Measurements from ENCODE around the gene NR2C1. TPM values are rescaled to one million over a fixed set of nuclear protein-coding genes. Genes with fewer than 3 reads are reported as not detected.

NR2C1 gene
- total RNA-seq, 1 donor from 2014 or later, result 40.1 TPM

GRCh38 chr12:95070378-95070777, 3.0 kb downstream of the NR2C1 start:
- no peak for DNase-seq
- Histone ChIP-seq H3K36me3 (peaks cover 18% of the 10 kb centered on the region), H3K4me3 (no peak overlapping the region), H3K27ac (replicated peaks) (no peak overlapping the region), H3K9me3 (replicated peaks) (no peaks in the 10 kb centered on the region), H3K27me3 (ENCODE audit: low read depth) (no peaks in the 10 kb centered on the region), H3K4me1 (peaks cover 43% of the 10 kb centered on the region)
- TF ChIP-seq CTCF (IDR thresholded peaks at IDR 0.05; ENCODE audit: borderline replicate concordance), result no peak
- intact Hi-C loops (cut with micrococcal nuclease), result no loop called here

GRCh38 chr12:95066091-95066855, 7.1 kb downstream of the NR2C1 start:
- no peak for TF ChIP-seq CTCF (IDR thresholded peaks at IDR 0.05; ENCODE audit: borderline replicate concordance)

GRCh38 chr12:95060951-95061350, 12.5 kb downstream of the NR2C1 start:
- intact Hi-C loops (cut with micrococcal nuclease), result no loop called here
- no peaks in the 10 kb centered on the region for H3K27me3 ChIP-seq (ENCODE audit: low read depth)
- no peak for DNase-seq
- H3K4me3 ChIP-seq, result no peak overlapping the region
- TF ChIP-seq CTCF (IDR thresholded peaks at IDR 0.05; ENCODE audit: borderline replicate concordance), result no peak
- no peaks in the 10 kb centered on the region for H3K4me1 ChIP-seq
- peak overlapping the region; percentile 53 for H3K27ac ChIP-seq (replicated peaks)
- H3K9me3 ChIP-seq (replicated peaks), result no peaks in the 10 kb centered on the region
- peaks cover 88% of the 10 kb centered on the region for H3K36me3 ChIP-seq

More at GRCh38 chr12:95066091-95066855, 7.1 kb downstream of the NR2C1 start:
- Histone ChIP-seq H3K4me1 (peaks cover 16% of the 10 kb centered on the region), H3K27ac (replicated peaks) (no peak overlapping the region), H3K36me3 (peaks cover 47% of the 10 kb centered on the region), H3K4me3 (no peak overlapping the region), H3K27me3 (ENCODE audit: low read depth) (no peaks in the 10 kb centered on the region), H3K9me3 (replicated peaks) (no peaks in the 10 kb centered on the region)
- intact Hi-C loops (cut with micrococcal nuclease), result no loop called here
- no peak for DNase-seq

- no peak for DNase-seq
- intact Hi-C loops (cut with micrococcal nuclease), result no loop called here
- Histone ChIP-seq H3K4me3 (no peak overlapping the region), H3K27ac (replicated peaks) (peak overlapping the region; percentile 53), H3K9me3 (replicated peaks) (no peaks in the 10 kb centered on the region), H3K36me3 (peaks cover 87% of the 10 kb centered on the region), H3K4me1 (no peaks in the 10 kb centered on the region), H3K27me3 (ENCODE audit: low read depth) (no peaks in the 10 kb centered on the region)
- no peak for TF ChIP-seq CTCF (IDR thresholded peaks at IDR 0.05; ENCODE audit: borderline replicate concordance)
Measured at GRCh38 chr12:95059984-95060383, 13.4 kb downstream of the NR2C1 start.

- Histone ChIP-seq H3K4me1 (peaks cover 3% of the 10 kb centered on the region), H3K27me3 (ENCODE audit: low read depth) (no peaks in the 10 kb centered on the region), H3K9me3 (replicated peaks) (no peaks in the 10 kb centered on the region), H3K4me3 (no peak overlapping the region), H3K36me3 (peaks cover 91% of the 10 kb centered on the region), H3K27ac (replicated peaks) (no peak overlapping the region)
- TF ChIP-seq CTCF (IDR thresholded peaks at IDR 0.05; ENCODE audit: borderline replicate concordance), result no peak
- intact Hi-C loops (cut with micrococcal nuclease), result no loop called here
- DNase-seq, result no peak
Measured at GRCh38 chr12:95057424-95057823, 16.0 kb downstream of the NR2C1 start.

Data from left ventricle myocardium inferior (tissue), 1 donor.